Upper lobe of right lung (tissue), 1 donor: Measurements from ENCODE around the gene GPN1. TPM values are rescaled to one million over a fixed set of nuclear protein-coding genes. Genes with fewer than 3 reads are reported as not detected.

Experiments used
- ATAC-seq: fragments of 200-7000 bp; cut with Tn5 transposase; one replicate; pipeline ENCODE4 v1.9.1; 2020; ENCODE audit warnings: mild to moderate bottlenecking, moderate library complexity
- DNase-seq: peaks from one replicate; pipeline ENCODE4 v3.0.0-alpha.2; 2020
- H3K27ac ChIP-seq: fragments of 200-600 bp; one replicate; pipeline ENCODE4 v1.8.0; 2022
- H3K27me3 ChIP-seq: fragments of 200-600 bp; one replicate; pipeline ENCODE4 v1.8.0; 2022; ENCODE audit warnings: mild to moderate bottlenecking
- H3K36me3 ChIP-seq: fragments of 200-600 bp; one replicate; pipeline ENCODE4 v1.8.0; 2022
- H3K4me1 ChIP-seq: fragments of 200-600 bp; one replicate; pipeline ENCODE4 v1.8.0; 2022
- H3K4me3 ChIP-seq: fragments of 200-600 bp; one replicate; pipeline ENCODE4 v1.8.0; 2022; ENCODE audit warnings: mild to moderate bottlenecking
- H3K9me3 ChIP-seq: fragments of 200-600 bp; one replicate; pipeline ENCODE4 v1.8.0; 2022
- CTCF ChIP-seq: fragments of 200-600 bp; IDR thresholded peaks from one replicate; pipeline ENCODE4 v1.8.0; 2022; ENCODE audit warnings: antibody characterized with exemption
- intact Hi-C: fragments of 100-400 bp; cut with DNase I; formaldehyde crosslinking; loops from one replicate; pipeline ENCODE4 v1.11.0; 2022
- total RNA-seq: library from RNA; stranded (reverse); fragmentation: NEBNext Ultra II Directional; extraction: Animal tissue kit (Norgen Biotek cat#: 25700); gene quantifications from one replicate; pipeline ENCODE4 v1.2.1, GENCODE V29; 2021
- donor health status: DM: no; HTN: yes; CAD: no; lungs with severe emphysema.

The GPN1 gene
- total RNA-seq, 1 donor from 2014 or later: 23.4 TPM

DNA sequence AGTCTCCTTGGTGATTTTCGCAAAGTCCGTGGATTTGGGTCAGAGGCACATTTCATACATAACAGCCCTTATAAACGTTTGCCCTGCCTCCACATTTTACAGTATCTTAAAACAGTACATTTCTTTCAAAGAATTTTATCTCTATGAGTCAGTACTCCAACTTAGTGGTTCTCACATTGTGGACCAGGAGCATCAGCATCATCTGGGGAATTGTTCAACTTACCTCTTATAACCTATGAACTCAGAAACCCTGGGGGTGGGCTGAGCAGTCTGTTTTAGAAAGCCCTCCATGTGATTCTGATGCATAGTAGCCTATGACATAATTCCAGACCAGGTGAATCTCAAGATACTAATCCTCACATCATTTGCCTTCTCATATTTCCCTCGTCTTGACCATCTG, 22.2 kb downstream of the GPN1 start:
- Histone ChIP-seq H3K27me3 (no peaks in the 10 kb centered on the region), H3K4me3 (no peak overlapping the region), H3K4me1 (no peaks in the 10 kb centered on the region), H3K9me3 (no peaks in the 10 kb centered on the region), H3K27ac (no peak overlapping the region), H3K36me3 (peaks cover 99% of the 10 kb centered on the region)
- no peak for DNase-seq
- TF ChIP-seq CTCF: no peak
- intact Hi-C loops: no loop called here
- ATAC-seq: no peak

- H3K36me3 ChIP-seq: peaks cover 99% of the 10 kb centered on the region
- no peaks in the 10 kb centered on the region for H3K9me3 ChIP-seq
- H3K27ac ChIP-seq: no peak overlapping the region
- no peaks in the 10 kb centered on the region for H3K4me1 ChIP-seq
- no peak overlapping the region for H3K4me3 ChIP-seq
- H3K27me3 ChIP-seq: no peaks in the 10 kb centered on the region
- DNase-seq (no peak), ATAC-seq (no peak)
- TF ChIP-seq CTCF: no peak
- intact Hi-C loops: no loop called here
These were observed 23.5 kb downstream of the GPN1 start for GRCh38 chr2:27652341-27652740.

GRCh38 chr2:27652790-27653189, 23.9 kb downstream of the GPN1 start:
- intact Hi-C loops: no loop called here
- ATAC-seq: no peak
- H3K36me3 ChIP-seq: peaks cover 99% of the 10 kb centered on the region

DNA sequence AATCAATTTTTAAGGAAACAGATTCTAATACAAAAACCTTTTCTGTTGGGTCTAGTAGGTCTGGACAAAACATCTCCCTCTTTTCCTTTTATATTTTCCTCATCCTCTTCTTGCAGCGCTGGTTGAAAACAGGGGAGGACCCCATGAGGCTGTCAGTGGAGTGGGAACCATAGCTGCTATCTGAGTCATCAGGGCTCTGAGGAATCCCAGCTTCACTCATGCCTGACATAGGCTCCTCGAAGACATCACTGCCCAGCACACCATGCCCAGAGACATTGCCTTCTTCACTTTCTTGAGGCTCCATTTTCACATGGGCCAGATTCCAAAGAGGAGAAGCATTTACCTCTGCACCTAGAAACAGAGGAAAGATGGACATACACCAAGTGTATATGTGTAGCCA, 24.5 kb downstream of the GPN1 start:
- intact Hi-C loops: no loop called here
- H3K27me3 ChIP-seq: no peaks in the 10 kb centered on the region
- H3K36me3 ChIP-seq: peaks cover 98% of the 10 kb centered on the region
- H3K9me3 ChIP-seq: no peaks in the 10 kb centered on the region
- H3K4me1 ChIP-seq: no peaks in the 10 kb centered on the region
- ATAC-seq (no peak), DNase-seq (no peak)
- no peak overlapping the region for H3K4me3 ChIP-seq
- TF ChIP-seq CTCF: no peak
- no peak overlapping the region for H3K27ac ChIP-seq

More at GRCh38 chr2:27652790-27653189, 23.9 kb downstream of the GPN1 start:
- Histone ChIP-seq H3K27ac (no peak overlapping the region), H3K27me3 (no peaks in the 10 kb centered on the region), H3K4me1 (no peaks in the 10 kb centered on the region), H3K4me3 (no peak overlapping the region), H3K9me3 (no peaks in the 10 kb centered on the region)
- no peak for TF ChIP-seq CTCF
- DNase-seq: no peak

DNA sequence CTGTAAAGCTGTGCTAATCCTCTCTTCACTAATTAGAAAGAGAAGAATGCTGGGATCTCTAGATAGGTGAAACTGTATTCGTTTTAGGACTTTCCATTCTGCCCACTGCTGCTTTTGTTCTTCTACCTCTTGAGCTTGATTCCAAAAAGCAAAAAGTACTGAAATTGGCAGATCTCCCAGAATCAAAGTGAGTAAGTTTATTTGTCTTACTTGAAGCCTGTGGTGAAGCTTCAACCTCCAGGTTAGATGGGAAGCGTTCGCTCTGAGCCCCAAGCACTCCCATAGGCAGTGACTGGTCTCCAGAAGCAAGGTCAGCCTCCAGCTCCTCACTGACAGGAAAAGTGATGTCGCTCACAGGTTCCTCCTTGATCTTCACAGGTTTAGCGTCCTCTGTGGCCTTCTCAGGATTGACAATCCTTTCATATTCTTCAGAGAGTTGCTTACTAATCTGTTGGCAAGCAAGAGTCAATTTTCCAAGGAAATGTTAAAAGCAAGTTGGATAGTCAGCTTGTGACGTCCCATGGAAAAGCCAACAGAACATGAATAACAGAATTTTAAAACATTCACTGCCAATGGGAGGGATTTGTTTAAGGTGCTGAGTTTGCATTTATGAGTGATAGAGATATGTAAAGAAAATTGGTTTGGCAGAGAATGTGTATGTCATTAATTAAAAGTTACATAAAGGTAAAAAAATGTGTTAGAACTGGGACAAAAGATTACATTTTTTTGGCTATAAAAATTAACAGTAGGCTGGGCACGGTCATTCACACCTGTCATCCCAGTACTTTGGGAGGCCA, 26.5 kb downstream of the GPN1 start:
- no peak for DNase-seq
- Histone ChIP-seq H3K27me3 (no peaks in the 10 kb centered on the region), H3K36me3 (peaks cover 98% of the 10 kb centered on the region), H3K9me3 (no peaks in the 10 kb centered on the region), H3K4me3 (no peak overlapping the region), H3K4me1 (no peaks in the 10 kb centered on the region), H3K27ac (no peak overlapping the region)
- ATAC-seq: no peak
- intact Hi-C loops: no loop called here
- no peak for TF ChIP-seq CTCF

DNA sequence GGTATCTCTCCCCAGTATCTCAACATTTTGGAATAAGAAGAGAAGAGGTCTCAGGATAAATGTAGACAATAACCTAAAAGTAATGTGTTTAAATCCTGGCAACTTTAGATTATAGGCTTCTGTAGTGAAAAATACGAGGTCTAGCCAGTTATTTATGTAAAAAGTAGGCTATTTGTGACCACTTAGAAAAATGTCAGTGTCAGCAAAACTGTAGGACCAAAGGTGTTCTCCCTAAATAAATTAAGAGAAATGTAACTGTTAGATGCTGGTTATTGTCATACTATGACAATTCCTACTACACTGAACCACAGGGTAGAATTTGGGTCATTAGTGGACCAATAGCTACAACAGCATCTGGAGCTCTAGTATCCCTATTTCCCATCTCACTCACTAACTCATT, 32.5 kb downstream of the GPN1 start:
- intact Hi-C loops: no loop called here
- Histone ChIP-seq H3K9me3 (no peaks in the 10 kb centered on the region), H3K4me1 (peaks cover 27% of the 10 kb centered on the region), H3K27me3 (no peaks in the 10 kb centered on the region), H3K36me3 (peaks cover 56% of the 10 kb centered on the region), H3K4me3 (no peak overlapping the region), H3K27ac (no peak overlapping the region)
- DNase-seq (no peak), ATAC-seq (no peak)
- no peak for TF ChIP-seq CTCF
